ENCODE results near the gene SLC22A2. TPM values are rescaled to one million over a fixed set of nuclear protein-coding genes. Genes with fewer than 3 reads are reported as not detected.

SLC22A2 gene
- total RNA-seq, 1 experiment from 2014 or later: not detected

- Mint-ChIP-seq H3K4me3 (ENCODE audit: low read depth, unreplicated experiment) (no peak overlapping the region), H3K36me3 (ENCODE audit: insufficient read depth, unreplicated experiment) (no peaks in the 10 kb centered on the region), H3K27me3 (ENCODE audit: unreplicated experiment) (peaks cover 15% of the 10 kb centered on the region), H3K4me1 (ENCODE audit: low read depth, unreplicated experiment) (peaks cover 11% of the 10 kb centered on the region), H3K27ac (ENCODE audit: unreplicated experiment) (no peak overlapping the region), H3K9me3 (ENCODE audit: low read depth, unreplicated experiment) (peaks cover 6% of the 10 kb centered on the region)
- BruUV-seq (replicated peaks): no TSS peak
- no peak for TF ChIP-seq CTCF (IDR thresholded peaks at IDR 0.05; ENCODE audit: unreplicated experiment)
- intact Hi-C loops (cut with micrococcal nuclease; ENCODE audit: unreplicated experiment): no loop called here
- CTCF ChIA-PET: no interaction called here
- DNase-seq: no peak
These were observed 39.8 kb downstream of the SLC22A2 start for GRCh38 chr6:160218810-160219209.

- no TSS peak for BruUV-seq (replicated peaks)
- H3K36me3 Mint-ChIP-seq (ENCODE audit: insufficient read depth, unreplicated experiment): no peaks in the 10 kb centered on the region
- CTCF ChIA-PET: no interaction called here
- peaks cover 6% of the 10 kb centered on the region for H3K9me3 Mint-ChIP-seq (ENCODE audit: low read depth, unreplicated experiment)
- no peak overlapping the region for H3K4me3 Mint-ChIP-seq (ENCODE audit: low read depth, unreplicated experiment)
- no peak for TF ChIP-seq CTCF (IDR thresholded peaks at IDR 0.05; ENCODE audit: unreplicated experiment)
- intact Hi-C loops (cut with micrococcal nuclease; ENCODE audit: unreplicated experiment): no loop called here
- H3K4me1 Mint-ChIP-seq (ENCODE audit: low read depth, unreplicated experiment): peaks cover 11% of the 10 kb centered on the region
- H3K27me3 Mint-ChIP-seq (ENCODE audit: unreplicated experiment): peaks cover 15% of the 10 kb centered on the region
- H3K27ac Mint-ChIP-seq (ENCODE audit: unreplicated experiment): no peak overlapping the region
- DNase-seq: no peak
These were observed 40.8 kb downstream of the SLC22A2 start for GRCh38 chr6:160217863-160218262.

GRCh38 chr6:160217073-160217472 lies 41.5 kb downstream of the SLC22A2 start:
- no TSS peak for BruUV-seq (replicated peaks)
- CTCF ChIA-PET: no interaction called here
- Mint-ChIP-seq H3K4me1 (ENCODE audit: low read depth, unreplicated experiment) (peaks cover 11% of the 10 kb centered on the region), H3K4me3 (ENCODE audit: low read depth, unreplicated experiment) (no peak overlapping the region), H3K27ac (ENCODE audit: unreplicated experiment) (no peak overlapping the region), H3K27me3 (ENCODE audit: unreplicated experiment) (peaks cover 15% of the 10 kb centered on the region), H3K9me3 (ENCODE audit: low read depth, unreplicated experiment) (peaks cover 6% of the 10 kb centered on the region), H3K36me3 (ENCODE audit: insufficient read depth, unreplicated experiment) (no peaks in the 10 kb centered on the region)
- intact Hi-C loops (cut with micrococcal nuclease; ENCODE audit: unreplicated experiment): no loop called here
- DNase-seq: no peak
- no peak for TF ChIP-seq CTCF (IDR thresholded peaks at IDR 0.05; ENCODE audit: unreplicated experiment)

- no peaks in the 10 kb centered on the region for H3K36me3 Mint-ChIP-seq (ENCODE audit: insufficient read depth, unreplicated experiment)
- H3K9me3 Mint-ChIP-seq (ENCODE audit: low read depth, unreplicated experiment): peaks cover 6% of the 10 kb centered on the region
- H3K4me1 Mint-ChIP-seq (ENCODE audit: low read depth, unreplicated experiment): no peaks in the 10 kb centered on the region
- intact Hi-C loops (cut with micrococcal nuclease; ENCODE audit: unreplicated experiment): no loop called here
- TF ChIP-seq CTCF (IDR thresholded peaks at IDR 0.05; ENCODE audit: unreplicated experiment): no peak
- no TSS peak for BruUV-seq (replicated peaks)
- H3K27me3 Mint-ChIP-seq (ENCODE audit: unreplicated experiment): peaks cover 15% of the 10 kb centered on the region
- no peak overlapping the region for H3K4me3 Mint-ChIP-seq (ENCODE audit: low read depth, unreplicated experiment)
- no peak for DNase-seq
- CTCF ChIA-PET: no interaction called here
- H3K27ac Mint-ChIP-seq (ENCODE audit: unreplicated experiment): no peak overlapping the region
These were observed 43.4 kb downstream of the SLC22A2 start for GRCh38 chr6:160215232-160215631.
